ENCODE results near the gene VSIG10. TPM values are rescaled to one million over a fixed set of nuclear protein-coding genes. Genes with fewer than 3 reads are reported as not detected.

The VSIG10 gene
- total RNA-seq, 1 donor from 2014 or later, result 5.3 TPM

DNA sequence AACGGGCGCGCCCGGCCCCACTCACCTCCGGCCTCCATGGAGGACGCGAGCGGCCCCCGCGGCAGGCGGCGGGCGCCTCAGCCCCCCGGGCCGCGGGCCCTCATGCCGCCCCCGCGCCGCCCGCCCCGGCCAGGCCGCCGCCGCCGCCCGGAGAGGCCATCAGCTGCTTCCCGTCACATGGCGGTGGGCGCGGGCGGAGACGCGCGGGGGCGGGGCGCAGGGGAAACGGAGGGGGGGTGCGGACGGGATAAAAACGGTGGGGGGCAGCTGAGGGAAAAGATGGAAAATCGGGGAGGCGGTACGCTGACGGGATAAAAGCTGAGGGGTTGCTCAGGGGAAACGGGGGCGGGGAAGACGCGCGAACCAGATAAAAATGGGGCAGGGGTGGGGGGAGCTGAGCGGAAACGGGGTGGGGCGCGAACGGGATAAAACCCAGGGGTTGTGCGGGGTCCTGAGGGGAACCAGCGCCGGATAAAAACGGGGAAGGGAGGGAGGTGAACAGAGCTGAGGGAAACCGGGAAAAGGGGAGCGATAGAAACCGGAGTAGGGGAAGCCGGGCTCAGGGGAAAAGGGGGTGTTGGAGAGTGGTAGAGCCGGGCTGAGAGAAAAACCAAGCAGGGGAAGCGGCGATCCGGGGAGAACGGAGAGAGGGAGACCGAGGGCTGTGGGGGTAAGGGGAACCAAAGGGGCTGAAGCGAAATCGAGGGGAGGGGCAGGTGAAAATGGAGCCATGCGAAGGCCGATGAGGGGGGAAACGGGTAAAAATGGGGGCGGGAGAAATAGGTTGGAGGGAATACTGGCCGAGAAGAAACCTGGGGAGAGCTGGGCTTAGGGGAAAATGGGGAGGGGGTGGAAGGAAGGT is 42.6 kb downstream of the VSIG10 start, which contains the start of gene WSB2:
WSB2 (minus strand) TSS at position 169 of the 862 bp plus-strand sequence; CDS start at position 38, 131 bp downstream.
- peak; percentile 68 for DNase-seq (ENCODE audit: low read depth)

DNA sequence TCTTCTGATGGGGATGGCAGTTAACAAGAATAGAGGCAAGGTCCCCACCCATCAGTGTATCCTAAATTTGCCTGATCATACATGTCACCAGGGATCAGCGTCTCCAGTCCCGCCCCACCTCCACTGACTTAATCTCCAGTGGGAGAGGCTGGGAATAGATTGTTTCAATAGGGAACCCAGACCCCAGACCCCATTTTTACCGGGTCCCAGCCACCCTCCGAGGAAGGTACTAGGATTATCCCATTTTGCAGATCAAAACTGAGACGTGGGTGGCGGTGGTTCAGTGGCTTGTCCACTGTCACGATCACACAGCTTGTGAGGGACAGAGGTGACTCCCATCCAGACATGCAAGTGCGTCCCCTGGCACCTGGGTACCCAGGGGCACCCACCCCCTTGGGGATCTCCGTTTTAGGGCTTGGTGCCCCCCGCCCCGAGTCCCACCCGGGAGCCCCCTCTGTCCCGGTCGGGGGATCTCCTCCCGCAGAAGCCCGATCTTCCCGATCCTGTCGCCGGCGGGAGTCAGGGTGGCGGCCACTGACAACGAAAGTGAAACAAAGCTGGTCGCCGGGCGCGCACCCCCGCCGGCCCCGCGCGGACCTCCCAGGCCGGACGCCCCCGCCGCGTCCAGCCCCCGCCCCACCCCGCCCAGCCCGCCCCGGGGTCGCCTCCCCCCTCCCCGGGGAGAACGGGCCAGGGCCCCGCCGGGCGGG is 43.4 kb downstream of the VSIG10 start:
- peak; percentile 29 for DNase-seq (ENCODE audit: low read depth)

DNA sequence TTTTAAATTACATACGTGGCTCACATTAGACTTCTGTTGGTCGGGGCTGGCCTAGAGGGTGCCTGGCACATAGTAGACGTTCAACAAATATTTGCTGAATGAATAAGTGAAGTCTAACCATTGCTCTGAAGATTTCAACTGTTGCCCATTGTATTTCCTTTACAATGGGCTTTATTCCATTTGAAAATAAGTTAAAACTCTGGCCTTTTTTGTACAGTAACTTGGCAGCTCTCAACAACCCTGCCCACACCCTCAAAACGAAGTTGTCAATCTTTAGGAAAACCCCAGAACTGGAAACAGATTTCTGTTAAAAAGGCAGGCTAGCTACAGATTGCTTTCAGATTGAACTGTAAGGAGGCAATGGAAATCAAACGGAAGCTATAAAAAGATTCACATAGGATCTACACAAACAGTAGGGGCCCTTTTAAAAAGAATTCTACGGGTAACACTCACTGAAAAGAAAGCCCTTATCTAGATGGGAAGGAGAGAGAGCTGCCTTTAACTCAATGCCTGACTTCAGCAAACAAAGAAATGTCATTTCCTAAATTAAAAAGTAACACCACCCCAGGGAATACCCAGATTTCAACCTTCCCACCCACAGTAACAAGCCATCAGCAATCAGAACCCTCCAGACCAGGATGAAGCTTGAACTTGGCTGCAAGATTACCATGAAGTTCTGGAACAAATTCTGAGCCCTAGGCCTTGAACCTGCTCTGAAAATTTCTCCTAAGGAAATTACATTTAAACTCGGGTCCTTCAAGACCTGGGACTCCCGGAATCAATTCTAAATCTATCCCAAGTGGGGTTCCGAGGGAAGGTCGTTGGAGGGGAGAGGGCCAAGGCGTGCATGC is 44.2 kb downstream of the VSIG10 start:
- peak; percentile 9 for DNase-seq (ENCODE audit: low read depth)

DNA sequence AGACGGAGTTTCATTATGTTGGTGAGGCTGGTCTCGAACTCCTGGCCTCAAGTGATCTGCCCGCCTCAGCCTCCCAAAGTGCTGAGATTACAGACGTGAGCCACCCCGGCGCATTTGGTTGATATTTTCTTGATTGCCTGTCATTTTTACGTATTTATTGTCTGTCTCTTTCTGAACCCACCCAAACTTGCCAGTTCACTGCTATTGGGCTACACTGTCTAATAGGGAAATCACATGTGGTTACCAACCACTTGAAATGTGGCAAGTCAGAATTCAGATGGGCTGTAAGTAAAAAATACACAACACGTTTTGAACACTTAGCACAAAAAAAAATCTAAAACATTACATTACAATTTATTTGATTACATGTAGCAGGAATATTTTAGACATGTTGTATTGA is 44.9 kb downstream of the VSIG10 start:
- DNase-seq (ENCODE audit: low read depth), result no peak

DNA sequence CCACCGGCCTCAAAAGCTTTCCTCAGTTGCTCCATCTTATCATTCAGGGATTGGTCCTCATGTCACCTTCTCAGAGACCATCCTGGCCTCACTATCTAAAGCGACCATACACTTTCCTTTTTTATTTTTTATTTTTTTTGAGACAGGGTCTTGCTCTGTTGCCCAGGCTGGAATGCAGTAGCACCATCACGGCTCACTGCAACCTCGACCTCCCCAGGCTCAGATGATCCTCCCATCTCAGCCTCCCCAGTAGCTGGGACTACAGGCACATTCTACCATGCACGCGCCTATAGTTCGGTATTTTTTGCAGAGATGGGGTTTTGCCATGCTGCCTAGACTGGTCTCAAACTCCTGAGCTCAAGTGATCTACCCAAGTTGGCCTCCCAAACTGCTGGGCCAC is 45.6 kb downstream of the VSIG10 start:
- DNase-seq (ENCODE audit: low read depth), result no peak

DNA sequence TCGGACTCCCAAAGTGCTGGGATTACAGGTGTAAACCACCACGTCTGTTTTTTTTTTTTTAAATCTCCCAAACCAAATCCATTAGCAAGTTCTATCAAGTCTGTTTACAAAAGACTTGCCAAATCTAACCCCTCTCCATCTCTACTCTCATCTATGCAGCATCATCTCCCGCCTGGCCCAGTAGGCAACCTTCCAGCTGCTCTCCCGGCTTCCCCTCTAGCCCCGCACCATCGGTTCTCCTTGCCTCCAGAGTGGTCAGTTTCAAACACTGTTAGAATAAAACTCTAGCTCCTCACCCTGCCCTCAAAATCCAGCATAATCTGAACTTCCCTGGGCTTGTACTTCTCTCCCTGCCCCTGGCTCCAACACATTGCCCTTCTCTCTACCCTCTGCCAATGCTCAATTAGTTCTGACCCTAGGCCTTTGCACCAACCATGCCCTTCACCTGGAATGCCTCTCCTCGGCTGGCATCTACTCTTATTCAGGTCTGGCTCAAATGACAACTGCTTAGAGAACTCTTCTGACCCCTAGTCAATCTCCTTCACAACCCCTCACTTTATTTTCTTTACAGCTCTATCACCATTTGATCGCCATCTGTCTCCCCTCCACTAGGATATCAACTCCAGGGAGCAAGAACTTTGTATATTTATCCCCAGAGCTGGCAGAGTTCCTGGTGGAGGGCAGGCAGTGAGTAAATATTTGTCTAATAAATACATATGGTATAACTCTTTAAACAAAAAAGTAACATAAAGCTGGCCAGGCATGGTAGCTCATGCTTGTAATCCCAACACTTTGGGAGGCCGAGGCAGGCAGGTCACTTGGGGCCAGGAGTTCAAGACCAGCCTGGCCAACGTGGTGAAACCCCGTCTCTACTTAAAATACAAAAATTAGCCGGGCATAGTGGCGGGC is 47.7 kb downstream of the VSIG10 start:
- no peak for DNase-seq (ENCODE audit: low read depth)

DNA sequence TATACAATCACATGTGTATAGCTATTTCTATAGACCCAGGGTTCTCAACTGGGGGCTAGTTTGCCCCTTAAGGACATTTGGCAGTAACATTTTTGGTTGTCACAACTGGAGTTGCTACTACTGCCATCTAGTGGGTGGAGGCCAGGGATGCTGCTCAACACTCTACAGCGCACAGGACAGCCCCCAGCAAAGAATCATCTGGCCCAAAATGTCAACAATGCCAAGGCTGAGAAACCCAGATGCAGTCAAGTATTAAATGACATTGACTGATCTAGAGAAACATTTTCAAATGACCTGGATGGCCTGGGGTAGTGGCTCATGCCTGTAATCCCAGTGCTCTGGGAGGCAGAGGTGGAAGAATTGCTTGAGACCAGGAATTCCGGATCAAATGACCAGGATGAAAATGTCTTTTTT is 48.7 kb downstream of the VSIG10 start:
- peak; percentile 43 for DNase-seq (ENCODE audit: low read depth)

DNA sequence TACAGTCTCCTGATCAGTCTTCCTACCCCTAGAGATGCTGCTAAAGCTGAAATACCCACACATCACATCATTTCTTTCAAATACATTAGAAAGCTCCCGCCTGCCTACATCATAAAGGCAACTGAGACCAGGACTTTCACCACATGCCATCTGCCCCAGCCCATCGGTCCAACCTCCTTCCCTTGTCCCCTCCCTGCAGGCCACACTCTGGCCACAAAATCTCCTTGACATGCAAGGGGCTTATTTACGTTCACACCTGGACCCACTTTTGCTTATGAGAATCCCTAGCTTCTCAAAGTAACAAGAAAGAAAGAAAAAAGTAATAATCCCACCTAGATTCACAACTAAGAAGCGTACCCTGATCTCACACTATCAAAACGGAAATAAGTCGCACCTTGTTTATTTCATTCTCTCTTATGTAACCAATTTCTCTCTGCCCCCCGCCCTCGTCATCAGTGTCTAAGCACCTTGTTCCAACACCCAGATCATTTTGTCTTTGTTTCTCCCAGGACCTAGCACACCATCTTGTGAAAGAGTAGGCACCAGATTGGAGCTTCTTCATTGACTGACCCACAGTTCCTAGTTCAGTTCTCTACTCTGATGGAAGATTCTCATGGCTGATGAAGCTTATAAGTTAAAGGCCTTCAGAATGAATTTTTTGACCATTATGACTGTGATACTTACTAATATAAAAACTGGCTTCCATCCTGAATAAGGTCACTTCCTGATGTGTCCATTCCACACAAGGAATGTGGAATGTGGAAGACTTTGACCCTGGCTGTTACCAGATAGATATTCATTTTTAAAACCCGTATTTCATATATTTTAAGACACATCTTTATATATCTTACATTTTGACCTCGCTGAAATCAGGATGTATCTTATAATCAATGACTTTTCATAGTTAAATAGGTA is 50.5 kb downstream of the VSIG10 start:
- DNase-seq (ENCODE audit: low read depth), result peak; percentile 40

DNA sequence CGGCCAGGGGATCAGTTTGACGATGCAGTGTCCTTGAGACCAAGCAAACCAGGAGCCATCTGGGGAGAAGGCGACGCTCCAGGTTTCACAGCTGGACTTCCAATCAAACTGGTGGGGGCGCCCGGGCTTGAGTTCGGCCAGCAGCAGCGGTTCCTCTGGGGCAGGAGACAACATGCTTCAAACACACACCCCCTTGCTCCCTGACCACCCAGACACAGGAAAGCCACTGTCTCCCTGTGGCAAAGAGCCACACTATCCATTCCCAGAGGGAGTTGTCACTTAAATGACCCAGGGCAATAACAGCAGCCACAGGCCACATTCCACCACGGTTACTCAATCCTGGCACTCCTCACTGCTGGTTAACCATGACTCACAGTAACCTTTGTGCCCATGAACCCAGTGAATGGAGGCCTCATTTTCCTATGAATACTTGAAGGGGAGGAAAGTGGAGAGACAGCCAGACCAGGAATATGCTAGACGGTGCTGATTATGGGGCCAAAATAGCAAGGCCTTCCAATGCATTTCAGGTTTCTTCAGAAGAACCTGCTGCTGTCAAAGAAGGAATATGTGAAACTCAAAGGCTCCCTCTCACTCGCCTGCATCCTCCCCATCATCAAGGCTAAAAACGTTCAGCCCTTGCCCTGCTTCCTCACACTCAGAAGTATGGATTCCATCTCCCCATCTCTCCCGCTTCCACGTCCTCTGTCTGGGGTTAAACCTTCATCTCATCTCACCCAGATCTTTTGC is 51.3 kb downstream of the VSIG10 start:
- peak; percentile 99 for DNase-seq (ENCODE audit: low read depth)

DNA sequence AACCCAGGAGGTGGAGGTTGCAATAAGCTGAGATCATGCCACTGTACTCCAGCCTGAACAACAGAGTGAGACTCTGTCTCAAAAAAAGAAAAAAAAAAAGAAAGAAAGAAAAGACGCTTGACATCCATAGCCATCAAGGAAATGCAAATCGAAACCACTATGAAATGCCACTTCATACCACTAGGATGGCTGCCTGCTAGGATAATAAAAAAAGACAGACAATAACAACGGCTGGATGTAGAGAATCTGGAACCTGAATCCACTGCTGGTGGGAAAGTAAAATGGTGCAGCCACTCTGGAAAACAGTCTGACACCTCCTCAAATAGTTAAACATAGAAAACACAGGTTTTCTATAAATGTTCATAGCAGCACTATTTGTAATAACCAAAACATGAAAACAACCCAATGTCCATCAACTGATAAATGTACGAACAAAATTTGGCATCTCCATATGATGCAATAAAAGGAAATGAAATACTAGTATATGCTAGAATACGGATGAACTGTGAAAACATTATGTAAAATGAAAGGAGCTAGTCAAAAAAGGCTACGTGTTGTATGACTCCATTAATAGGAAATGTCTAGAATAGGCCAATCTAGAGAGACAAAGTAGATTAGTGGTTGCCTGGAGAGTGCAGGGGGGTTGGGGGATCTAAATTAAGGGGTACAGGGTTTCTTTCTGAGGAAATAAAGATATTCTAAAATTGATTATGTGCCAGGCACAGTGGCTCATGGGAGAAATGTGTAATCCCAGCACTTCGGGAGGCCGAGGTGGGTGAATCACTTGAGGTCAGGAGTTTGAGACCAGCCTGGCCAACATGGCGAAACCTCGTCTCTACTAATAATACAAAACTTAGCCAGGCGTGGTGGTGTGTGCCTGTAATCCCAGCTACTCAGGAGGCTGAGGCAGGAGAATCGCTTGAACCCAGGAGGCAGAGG is 52.6 kb downstream of the VSIG10 start:
- DNase-seq (ENCODE audit: low read depth), result no peak

DNA sequence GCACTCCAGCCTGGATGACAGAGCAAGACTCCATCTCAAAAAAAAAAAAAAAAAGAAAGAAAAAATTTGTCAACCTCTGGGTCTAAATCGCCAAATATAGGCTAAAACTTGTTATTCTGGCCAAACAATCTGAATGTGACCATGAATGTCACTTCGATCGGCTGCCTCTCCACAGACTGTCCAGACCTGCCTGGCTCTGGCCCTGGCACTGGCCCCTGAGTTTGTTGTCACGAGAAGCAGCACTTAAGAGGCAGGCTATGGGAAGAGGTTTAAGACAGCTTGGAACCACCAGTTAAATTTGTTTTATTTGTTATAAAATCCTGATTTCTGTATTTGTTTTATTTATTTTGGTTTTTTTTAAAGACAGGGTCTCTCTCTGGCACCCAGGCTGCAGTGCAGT is 57.4 kb downstream of the VSIG10 start:
- no peak for DNase-seq (ENCODE audit: low read depth)

DNA sequence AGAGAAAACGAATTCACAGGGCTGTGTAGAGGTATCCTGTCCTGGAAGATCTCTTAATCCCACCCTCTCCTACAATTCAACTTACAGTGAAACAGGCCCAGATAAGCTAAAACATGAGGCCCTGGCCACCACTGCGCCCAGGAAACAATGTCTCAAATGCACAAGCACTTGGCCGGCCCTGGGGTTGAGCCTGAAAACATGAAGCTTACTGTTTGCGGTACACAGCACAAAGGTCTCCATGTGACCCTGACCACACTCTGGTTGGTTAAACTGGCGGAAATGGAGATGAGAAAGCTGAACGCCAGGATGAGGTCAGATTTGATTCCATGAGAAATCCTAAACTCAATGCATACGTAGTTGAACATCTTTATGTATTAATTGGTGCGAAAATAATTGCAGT is 59.2 kb downstream of the VSIG10 start:
- DNase-seq (ENCODE audit: low read depth), result no peak

DNA sequence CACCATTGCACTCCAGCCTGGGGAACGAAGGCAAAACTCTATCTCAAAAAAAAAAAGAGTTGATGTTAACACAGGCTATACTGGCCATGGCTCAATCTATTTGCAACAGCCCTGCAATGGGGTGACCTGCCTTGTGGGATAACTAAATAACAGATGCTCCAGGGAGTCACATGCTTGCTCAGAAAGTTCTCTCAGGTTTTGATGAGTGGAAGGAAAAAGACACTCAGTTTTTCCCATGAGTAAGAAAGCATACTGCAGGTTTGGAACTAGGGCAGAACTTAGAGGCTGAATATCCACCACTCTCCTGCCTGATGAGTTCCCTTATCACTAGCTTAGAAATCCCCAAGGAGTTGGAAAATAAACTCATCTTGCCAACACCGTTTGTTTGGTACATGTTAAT is 59.7 kb downstream of the VSIG10 start:
- no peak for DNase-seq (ENCODE audit: low read depth)

DNA sequence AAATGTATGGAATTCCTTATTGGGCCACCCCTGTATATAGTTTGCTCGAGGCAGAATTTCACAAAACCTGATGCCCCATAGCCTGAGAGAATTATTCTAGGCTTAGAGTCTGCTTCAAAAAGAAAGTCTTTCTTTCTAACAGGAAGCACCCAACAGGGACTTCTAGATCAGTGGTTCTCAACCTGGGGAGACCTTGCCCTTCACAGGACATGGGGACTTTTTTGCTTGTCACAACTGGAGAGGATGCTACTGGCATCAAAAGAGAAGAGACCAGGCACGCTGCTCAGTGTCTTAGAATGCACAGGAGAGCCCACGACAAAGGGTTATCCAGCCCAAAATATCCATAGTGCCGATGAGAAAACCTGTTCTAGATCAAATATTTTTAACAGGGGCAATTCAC is 61.7 kb downstream of the VSIG10 start:
- DNase-seq (ENCODE audit: low read depth), result no peak

DNA sequence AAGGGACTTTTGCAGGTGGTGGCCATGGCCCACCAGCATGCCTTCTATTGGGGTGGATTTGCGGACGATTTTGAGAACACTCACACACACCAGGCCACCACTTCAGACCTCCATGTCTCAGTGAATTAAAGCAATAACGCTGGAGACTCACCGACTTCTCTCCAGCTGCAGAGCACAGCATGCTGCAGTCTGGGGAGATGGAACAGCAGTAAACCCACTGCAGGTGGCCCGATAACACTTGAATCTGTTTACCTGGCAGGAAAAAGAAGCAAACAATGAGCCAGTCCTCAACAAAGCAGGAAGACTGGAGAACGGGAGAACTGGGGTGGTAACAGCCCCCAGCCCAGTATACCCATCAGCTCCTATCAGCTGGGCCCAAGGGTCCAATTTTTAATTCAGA is 65.7 kb downstream of the VSIG10 start:
- DNase-seq (ENCODE audit: low read depth), result no peak

DNA sequence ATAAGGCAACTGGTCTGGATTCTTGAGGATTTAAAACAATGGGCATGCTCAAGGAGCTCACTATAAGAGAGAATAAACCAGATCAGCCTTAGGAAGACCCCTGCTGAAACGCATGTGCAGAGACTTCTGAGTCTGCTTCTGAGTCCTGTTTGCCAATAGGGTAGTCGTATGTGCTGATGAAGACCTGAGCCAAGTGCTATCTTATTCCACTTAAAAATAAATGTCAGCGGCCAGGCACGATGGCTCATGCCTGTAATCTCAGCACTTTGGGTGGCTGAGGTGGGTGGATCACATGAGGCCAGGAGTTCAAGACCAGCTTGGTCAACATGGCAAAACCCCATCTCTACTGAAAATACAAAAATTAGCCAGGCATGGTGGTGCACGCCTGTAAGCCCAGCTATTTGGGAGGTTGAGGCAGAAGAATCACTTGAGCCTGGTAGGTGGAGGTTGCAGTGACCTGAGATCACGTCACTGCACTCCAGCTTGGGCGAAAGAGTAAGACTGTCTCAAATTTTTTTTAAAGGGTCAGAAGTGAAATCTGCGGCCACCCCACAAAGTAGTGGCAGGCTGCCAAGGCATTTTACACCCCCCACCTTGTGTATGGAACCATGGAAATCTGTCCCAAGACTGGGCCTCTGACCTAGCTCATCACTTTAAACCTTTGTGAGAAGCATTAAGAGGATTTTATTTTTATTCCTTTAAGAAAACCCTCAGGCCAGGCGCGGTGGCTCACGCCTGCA is 67.0 kb downstream of the VSIG10 start:
- DNase-seq (ENCODE audit: low read depth), result no peak

Measured in myocyte (in vitro differentiated cells).